Natural killer cell (primary cell): ENCODE measurements around the gene UROD. TPM values are rescaled to one million over a fixed set of nuclear protein-coding genes. Genes with fewer than 3 reads are reported as not detected.

Experiments
- ATAC-seq, 3 donors: fragments of 150-1000 bp in 2 of 3; fragments of 200-7000 bp in 1 of 3; cut with Tn5 transposase; 1 replicate in 1 of 3; 2 replicates in 2 of 3; pipeline ENCODE4 v1.10.0; 2021; ENCODE audit warnings: mild to moderate bottlenecking in 2 of 3, moderate library complexity in 2 of 3
- DNase-seq, 2 donors: peaks; one replicate each; pipeline versions ENCODE4 v3.0.0 to v3.0.0-alpha.2; 2013 to 2021; ENCODE audit warnings: mixed read lengths in 1 of 2
- H3K27ac ChIP-seq: one replicate; pipeline ENCODE4 v1.5.1; 2013; ENCODE audit warnings: mild to moderate bottlenecking, low read length
- H3K27me3 ChIP-seq: one replicate; pipeline ENCODE4 v1.6.1; 2013; ENCODE audit warnings: low read length; ENCODE audit not compliant: control insufficient read depth, insufficient read depth
- H3K36me3 ChIP-seq: one replicate; pipeline ENCODE4 v1.6.1; 2013; ENCODE audit warnings: low read length; ENCODE audit not compliant: control insufficient read depth, insufficient read depth
- H3K4me1 ChIP-seq: one replicate; pipeline ENCODE4 v1.6.1; 2013; ENCODE audit warnings: low read length; ENCODE audit not compliant: control insufficient read depth, insufficient read depth
- H3K4me3 ChIP-seq: one replicate; pipeline ENCODE4 v1.5.1; 2013; ENCODE audit warnings: low read length
- H3K9me3 ChIP-seq: one replicate; pipeline ENCODE4 v1.6.1; 2013; ENCODE audit warnings: low read length; ENCODE audit not compliant: control insufficient read depth, insufficient read depth
- H3K27ac Mint-ChIP-seq, 2 donors: one replicate each; pipeline ENCODE4 v1.8.0; 2022; ENCODE audit warnings: mild to moderate bottlenecking in 2 of 2, mixed read lengths in 2 of 2, moderate library complexity in 1 of 2
- H3K27me3 Mint-ChIP-seq, 2 donors: one replicate each; pipeline ENCODE4 v1.8.0; 2022; ENCODE audit warnings: low read depth in 2 of 2, mixed read lengths in 2 of 2
- H3K36me3 Mint-ChIP-seq: one replicate; pipeline ENCODE4 v1.8.0; 2022; ENCODE audit warnings: mixed read lengths
- H3K4me1 Mint-ChIP-seq, 2 donors: one replicate each; pipeline ENCODE4 v1.8.0; 2022; ENCODE audit warnings: mixed read lengths in 2 of 2
- H3K4me3 Mint-ChIP-seq: one replicate; pipeline ENCODE4 v1.8.0; 2022; ENCODE audit warnings: mild to moderate bottlenecking, moderate library complexity, mixed read lengths
- H3K9me3 Mint-ChIP-seq, 2 donors: one replicate each; pipeline ENCODE4 v1.8.0; 2022; ENCODE audit warnings: mixed read lengths in 2 of 2
- WGBS: methylation state at CpG from one replicate; pipeline ENCODE4 v1.1.7; 2013; ENCODE audit warnings: missing lambda C conversion rate; ENCODE audit not compliant: insufficient coverage; 5-methylcytosine and 5-hydroxymethylcytosine counted together
- intact Hi-C: fragments of 100-400 bp; cut with micrococcal nuclease; formaldehyde crosslinking; loops from one replicate; pipeline ENCODE4 v1.14.2; 2022
- total RNA-seq, 4 donors: library from RNA; stranded (reverse); fragments of 120-200 nt in 1 of 4; gene quantifications; one replicate each; pipeline versions ENCODE4 v1.2.3 to v1.2.4, GENCODE V29; 2013 to 2022
- TF ChIP-seq, protein P1 (sequence below): fragments of 200-600 bp; IDR thresholded peaks from one replicate; pipeline ENCODE4 v1.8.0; 2022; ENCODE audit warnings: antibody characterized with exemption

UROD gene
- total RNA-seq, 3 donors from 2014 or later (not counting 1 experiment from before 2014, with no cell fraction given) = 54.5 to 65.4 (median 56.6) TPM

DNA sequence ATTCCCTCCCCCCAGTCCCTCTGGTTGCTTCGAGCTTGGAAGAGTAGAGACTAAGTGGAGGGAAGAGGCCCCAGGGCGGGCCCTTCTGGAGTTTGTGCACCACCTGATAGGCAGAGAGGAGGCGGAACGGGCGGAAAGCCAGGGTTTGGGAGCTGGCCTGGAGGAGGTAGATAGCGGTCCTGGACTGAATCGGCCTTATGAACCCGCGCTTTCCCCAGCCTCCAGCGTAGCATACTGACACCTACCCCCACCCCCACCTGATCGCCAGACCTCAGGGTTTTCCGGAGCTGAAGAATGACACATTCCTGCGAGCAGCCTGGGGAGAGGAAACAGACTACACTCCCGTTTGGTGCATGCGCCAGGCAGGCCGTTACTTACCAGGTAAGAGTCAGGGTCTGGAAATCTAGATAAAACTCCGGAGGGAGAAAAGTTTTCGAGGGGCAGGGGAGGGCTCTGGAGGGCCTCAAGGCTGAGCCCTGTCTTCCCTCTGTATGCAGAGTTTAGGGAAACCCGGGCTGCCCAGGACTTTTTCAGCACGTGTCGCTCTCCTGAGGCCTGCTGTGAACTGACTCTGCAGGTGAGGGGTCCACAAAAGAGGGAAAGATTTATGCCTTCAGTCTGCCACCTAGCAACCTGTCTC is 705 bp downstream of the UROD start:
- H3K27ac ChIP-seq = peak overlapping the region; percentile 76
- 5% methylated on average over 21 of the region's 21 CpGs for WGBS
- TF ChIP-seq, protein P1, sequence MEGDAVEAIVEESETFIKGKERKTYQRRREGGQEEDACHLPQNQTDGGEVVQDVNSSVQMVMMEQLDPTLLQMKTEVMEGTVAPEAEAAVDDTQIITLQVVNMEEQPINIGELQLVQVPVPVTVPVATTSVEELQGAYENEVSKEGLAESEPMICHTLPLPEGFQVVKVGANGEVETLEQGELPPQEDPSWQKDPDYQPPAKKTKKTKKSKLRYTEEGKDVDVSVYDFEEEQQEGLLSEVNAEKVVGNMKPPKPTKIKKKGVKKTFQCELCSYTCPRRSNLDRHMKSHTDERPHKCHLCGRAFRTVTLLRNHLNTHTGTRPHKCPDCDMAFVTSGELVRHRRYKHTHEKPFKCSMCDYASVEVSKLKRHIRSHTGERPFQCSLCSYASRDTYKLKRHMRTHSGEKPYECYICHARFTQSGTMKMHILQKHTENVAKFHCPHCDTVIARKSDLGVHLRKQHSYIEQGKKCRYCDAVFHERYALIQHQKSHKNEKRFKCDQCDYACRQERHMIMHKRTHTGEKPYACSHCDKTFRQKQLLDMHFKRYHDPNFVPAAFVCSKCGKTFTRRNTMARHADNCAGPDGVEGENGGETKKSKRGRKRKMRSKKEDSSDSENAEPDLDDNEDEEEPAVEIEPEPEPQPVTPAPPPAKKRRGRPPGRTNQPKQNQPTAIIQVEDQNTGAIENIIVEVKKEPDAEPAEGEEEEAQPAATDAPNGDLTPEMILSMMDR = no peak
- intact Hi-C loops = loop anchor here (1.0 to 5.0 kb wide), 4 partner anchors 235 to 488 kb away; partner anchors contain the start of genes CCDC163, MMACHC, RNU5D-1 and RPS8
- Mint-ChIP-seq H3K4me1 (peaks cover 43 to 59% of the 10 kb centered on the region in 2 donors), H3K27ac (peak overlapping the region in 1 of 2 donors; percentile 97), H3K36me3 (no peaks in the 10 kb centered on the region), H3K4me3 (peak overlapping the region; percentile 89), H3K27me3 (no peaks in the 10 kb centered on the region), H3K9me3 (no peaks in the 10 kb centered on the region)
- H3K36me3 ChIP-seq = peaks cover 18% of the 10 kb centered on the region
- H3K9me3 ChIP-seq = no peaks in the 10 kb centered on the region
- DNase-seq (peak in 1 of 2 donors; percentile 49), ATAC-seq (no peak)
- H3K4me3 ChIP-seq = peak overlapping the region; percentile 63
- H3K27me3 ChIP-seq = no peaks in the 10 kb centered on the region
- peaks cover 39% of the 10 kb centered on the region for H3K4me1 ChIP-seq

DNA sequence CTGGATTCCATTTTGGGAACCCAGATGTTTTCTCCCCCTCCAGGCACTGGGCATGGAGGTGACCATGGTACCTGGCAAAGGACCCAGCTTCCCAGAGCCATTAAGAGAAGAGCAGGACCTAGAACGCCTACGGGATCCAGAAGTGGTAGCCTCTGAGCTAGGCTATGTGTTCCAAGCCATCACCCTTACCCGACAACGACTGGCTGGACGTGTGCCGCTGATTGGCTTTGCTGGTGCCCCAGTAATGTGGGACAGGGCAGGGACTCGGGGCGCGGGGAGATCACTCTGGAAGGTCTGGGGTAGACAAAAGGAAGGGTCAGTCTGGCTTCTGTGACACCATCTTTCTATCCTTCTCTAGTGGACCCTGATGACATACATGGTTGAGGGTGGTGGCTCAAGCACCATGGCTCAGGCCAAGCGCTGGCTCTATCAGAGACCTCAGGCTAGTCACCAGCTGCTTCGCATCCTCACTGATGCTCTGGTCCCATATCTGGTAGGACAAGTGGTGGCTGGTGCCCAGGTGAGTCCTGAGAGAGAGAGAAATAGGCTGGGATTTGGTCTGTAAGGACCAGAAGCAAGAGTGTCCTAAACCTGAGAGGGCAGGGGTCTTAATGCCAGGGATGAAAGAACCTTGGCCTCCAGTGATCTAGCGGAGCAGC is 1.6 kb downstream of the UROD start:
- Histone ChIP-seq H3K36me3 (peaks cover 8% of the 10 kb centered on the region), H3K27ac (no peak overlapping the region), H3K4me1 (peaks cover 39% of the 10 kb centered on the region), H3K27me3 (no peaks in the 10 kb centered on the region), H3K4me3 (no peak overlapping the region), H3K9me3 (no peaks in the 10 kb centered on the region)
- intact Hi-C loops = loop anchor here (1.0 to 5.0 kb wide), 5 partner anchors 236 to 557 kb away; partner anchors contain the start of genes RNU5D-1 and RPS8
- no peak for ATAC-seq
- Mint-ChIP-seq H3K4me3 (no peak overlapping the region), H3K27ac (peak overlapping the region; percentile 51 to 97), H3K27me3 (no peaks in the 10 kb centered on the region), H3K4me1 (peaks cover 43 to 56% of the 10 kb centered on the region in 2 donors), H3K36me3 (no peaks in the 10 kb centered on the region), H3K9me3 (no peaks in the 10 kb centered on the region)
- TF ChIP-seq, protein P1 = no peak
- no peak for DNase-seq
- WGBS = 86% methylated on average over 12 of the region's 12 CpGs

DNA sequence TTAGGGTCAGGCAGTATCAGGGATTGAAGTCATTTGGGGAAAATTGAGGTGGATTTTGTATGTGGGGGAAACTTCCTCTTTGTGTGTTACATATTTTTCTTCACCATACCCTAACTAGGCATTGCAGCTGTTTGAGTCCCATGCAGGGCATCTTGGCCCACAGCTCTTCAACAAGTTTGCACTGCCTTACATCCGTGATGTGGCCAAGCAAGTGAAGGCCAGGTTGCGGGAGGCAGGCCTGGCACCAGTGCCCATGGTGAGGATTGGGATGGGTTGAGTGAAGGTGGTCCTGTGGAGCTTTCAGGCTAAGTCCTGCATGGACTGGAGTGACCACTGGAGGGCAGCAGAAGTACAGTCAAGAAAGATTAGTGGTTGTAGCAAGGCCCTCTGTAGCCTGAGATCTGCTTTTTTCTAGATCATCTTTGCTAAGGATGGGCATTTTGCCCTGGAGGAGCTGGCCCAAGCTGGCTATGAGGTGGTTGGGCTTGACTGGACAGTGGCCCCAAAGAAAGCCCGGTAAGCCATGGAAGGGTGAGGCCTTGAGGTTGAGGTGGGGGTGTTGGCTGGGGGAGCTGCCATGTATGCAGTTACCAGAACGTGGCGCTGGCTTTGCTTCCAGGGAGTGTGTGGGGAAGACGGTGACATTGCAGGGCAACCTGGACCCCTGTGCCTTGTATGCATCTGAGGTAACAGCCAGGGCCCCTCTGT is 2.4 kb downstream of the UROD start:
- Mint-ChIP-seq H3K36me3 (no peaks in the 10 kb centered on the region), H3K9me3 (no peaks in the 10 kb centered on the region), H3K4me1 (peaks cover 35 to 48% of the 10 kb centered on the region in 2 donors), H3K4me3 (peak overlapping the region; percentile 72), H3K27me3 (no peaks in the 10 kb centered on the region), H3K27ac (peak overlapping the region; percentile 51 to 77)
- intact Hi-C loops = loop anchor here (1.0 to 5.0 kb wide), 4 partner anchors 237 to 556 kb away; partner anchors contain the start of gene RPS8
- H3K4me1 ChIP-seq = peaks cover 34% of the 10 kb centered on the region
- ATAC-seq (peak; percentile 48 to 67 (median 48)), DNase-seq (peak; percentile 67 to 91)
- 54% methylated on average over 6 of the region's 6 CpGs for WGBS
- H3K4me3 ChIP-seq = no peak overlapping the region
- TF ChIP-seq, protein P1 = peak; percentile 79
- no peak overlapping the region for H3K27ac ChIP-seq
- H3K9me3 ChIP-seq = no peaks in the 10 kb centered on the region
- no peaks in the 10 kb centered on the region for H3K27me3 ChIP-seq
- H3K36me3 ChIP-seq = peaks cover 2% of the 10 kb centered on the region
